Raji (cell line): Measurements from ENCODE around the gene ARHGDIA.

Experiments used
- POLR2A ChIP-seq: IDR thresholded peaks from 2 replicates; pipeline ENCODE4 v1.6.1; 2011; ENCODE audit warnings: low read depth, low read length, control low read depth; ENCODE audit not compliant: insufficient read depth

ARHGDIA gene

DNA sequence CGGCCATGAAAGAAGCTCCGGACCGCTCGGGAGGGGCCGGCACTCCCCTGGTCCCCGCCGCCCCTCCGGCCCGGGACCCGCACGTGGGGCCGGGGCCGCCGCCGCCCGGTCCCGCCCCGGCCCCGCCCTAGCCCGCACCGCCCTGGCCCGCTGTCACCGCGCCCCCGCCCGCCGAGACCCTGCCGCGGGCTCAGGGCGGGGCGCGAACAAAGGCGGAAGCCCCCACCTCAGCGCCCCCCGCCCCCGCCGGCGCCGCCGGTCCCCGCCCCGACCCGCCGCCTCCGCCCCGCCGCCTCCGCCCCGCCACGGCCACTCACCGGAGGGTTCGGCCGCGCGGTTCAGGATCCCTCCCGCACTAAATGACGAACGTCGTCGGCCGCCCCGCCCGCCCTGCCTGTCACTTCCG lies at the start of gene ARHGDIA:
Gene ARHGDIA (minus strand): TSS at position 357 of the 406 bp plus-strand sequence. CDS start 1,407 bp downstream, outside the sequence.
- TF ChIP-seq POLR2A, result no peak

DNA sequence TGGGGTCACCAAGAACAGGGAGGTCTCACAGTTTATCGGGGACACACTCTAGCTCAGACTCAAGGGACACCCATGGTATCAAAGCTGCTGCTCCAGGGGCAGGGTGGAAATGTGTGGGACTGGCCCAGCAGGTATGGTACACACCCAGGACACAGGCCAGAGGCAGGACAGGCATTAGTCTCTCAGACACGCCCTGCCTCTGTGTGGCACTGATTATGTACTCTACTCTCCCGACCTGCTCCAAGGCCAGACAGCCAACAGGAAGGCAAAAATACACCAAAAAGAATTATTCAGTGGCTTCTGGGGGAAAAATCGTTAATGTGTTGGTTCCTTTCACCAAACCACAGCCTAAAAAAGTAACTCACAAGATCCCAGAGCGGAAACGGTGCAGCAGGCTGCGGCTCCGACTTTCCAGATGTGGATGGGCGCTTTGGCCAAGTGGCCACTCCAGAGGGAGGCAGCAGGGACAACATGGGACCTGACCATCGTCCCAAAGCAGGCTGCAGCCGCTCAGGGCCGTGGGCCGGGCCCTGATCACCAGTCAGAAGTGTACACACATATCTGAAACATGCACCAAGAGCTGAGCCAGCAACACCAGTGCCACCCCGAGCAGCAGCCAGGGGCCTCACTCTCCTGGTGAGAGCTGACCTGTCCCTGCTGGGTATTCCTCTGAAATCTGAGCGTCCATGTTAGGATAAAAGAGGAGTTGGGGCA lies 47.9 kb upstream of the ARHGDIA start:
- no peak for TF ChIP-seq POLR2A

DNA sequence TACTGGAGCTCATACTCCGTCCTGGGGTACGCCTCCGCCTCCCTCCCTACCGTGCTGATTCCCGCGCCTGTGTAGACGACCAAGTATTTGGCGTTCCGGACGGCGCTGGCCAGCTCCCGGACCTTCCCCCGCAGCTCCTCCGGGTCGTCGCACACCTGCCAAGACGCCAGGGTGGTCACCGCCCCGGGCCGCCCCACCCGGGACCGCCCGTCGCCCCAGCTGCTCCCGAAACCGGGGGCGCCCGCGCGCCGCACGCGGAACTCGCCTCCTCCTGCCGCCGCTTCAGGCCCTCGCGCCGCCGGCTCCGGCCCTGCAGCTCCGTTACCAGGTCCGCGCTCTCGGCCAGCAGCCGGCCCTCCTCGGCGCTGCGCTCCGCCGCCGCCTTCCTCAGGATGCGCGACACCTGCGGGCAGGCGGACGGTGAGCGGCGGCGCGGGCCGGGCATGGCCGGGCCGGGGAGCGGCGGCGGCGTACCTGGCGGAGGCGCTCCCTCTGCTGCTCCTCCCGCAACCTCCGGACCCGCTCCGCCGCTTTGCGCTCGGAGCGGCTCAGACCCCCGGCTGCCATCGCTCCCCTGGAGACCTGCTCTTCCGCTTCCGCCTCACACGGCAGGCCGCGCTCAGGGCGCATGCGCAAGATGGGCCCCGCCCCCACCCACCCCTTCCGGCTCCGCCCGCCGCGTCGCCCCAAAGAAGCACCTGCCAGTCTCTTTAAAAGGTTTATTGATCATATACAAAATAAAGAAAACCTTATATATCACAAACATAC lies 46.6 kb upstream of the ARHGDIA start, which contains the start of gene SIRT7:
Gene SIRT7 (minus strand): TSS at position 612 of the 768 bp plus-strand sequence. CDS start 45 bp downstream, at position 567.
- TF ChIP-seq POLR2A, result peak; percentile 80

DNA sequence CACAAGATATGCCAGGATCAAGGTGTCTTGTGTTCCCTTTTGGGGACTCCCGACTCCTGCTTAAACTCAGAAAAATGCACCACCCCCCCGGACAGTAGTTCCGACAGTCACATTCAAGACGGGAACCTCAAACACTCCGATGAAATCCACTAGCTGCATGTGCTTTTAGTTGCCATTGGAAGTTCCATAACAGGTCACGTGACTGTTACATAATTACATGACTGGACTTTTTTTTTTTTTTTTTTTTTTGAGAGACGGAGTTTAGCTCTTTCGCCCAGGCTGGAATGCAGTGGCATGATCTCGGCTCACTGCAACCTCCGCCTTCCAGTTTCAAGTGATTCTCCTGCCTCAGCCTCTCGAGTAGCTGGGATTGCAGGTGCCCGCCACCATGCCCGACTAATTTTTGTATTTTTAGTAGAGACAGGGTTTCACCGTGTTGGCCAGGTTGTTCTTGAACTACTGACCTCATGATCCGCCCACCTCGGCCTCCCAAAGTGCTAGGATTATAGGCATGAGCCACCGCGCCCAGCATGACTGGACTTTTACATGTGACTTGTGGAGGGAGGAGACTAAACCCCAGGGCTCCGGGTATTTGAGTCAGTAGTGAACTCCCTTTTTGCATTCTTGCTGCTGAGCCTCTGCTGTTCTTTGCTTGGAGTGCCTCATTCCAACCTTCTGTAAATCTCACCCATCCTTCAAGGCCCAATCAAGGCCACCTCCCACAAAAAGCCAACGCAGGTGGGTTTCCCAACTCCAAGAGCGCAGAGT lies 45.3 kb upstream of the ARHGDIA start:
- no peak for TF ChIP-seq POLR2A

GRCh38 chr17:81915331-81915730 lies 44.2 kb upstream of the ARHGDIA start:
- no peak for TF ChIP-seq POLR2A

DNA sequence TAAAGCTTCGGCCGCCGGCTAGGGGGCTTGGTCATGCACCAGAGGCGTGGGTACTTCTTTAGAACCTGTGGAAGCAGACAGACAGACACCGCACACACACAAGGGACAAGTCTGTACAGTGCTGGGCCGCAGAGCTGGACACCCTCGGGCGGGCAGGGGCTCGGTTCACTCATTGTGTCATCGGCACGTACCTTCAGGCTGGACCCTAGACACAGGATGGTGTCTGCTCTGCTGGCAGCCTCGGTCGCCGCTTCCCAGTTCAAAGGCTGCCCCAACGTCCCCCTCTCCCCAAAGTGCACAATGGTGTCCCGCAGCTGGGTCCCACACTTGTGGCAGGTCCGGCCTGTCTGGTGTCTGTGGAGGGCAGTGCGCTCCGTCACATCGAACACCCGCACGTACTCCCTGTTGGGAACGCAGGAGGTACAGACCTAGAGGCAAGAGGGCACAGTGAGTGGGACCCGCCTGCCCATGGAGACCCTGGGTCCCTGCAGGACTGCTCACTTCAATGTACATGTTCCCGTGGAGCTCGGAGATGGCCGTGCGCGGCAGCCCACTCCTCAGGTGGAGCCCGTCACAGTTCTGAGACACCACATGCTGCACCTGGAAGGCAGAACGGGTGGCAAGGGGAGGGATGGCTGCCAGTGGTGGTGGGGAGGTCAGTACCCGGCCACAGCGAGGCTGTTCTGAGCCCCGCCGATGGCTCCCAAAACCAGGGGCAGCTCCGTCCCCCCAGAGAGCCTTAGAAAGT lies 43.1 kb upstream of the ARHGDIA start:
- TF ChIP-seq POLR2A, result no peak

- no peak for TF ChIP-seq POLR2A
These were observed 42.4 kb upstream of the ARHGDIA start for GRCh38 chr17:81913394-81914102.

DNA sequence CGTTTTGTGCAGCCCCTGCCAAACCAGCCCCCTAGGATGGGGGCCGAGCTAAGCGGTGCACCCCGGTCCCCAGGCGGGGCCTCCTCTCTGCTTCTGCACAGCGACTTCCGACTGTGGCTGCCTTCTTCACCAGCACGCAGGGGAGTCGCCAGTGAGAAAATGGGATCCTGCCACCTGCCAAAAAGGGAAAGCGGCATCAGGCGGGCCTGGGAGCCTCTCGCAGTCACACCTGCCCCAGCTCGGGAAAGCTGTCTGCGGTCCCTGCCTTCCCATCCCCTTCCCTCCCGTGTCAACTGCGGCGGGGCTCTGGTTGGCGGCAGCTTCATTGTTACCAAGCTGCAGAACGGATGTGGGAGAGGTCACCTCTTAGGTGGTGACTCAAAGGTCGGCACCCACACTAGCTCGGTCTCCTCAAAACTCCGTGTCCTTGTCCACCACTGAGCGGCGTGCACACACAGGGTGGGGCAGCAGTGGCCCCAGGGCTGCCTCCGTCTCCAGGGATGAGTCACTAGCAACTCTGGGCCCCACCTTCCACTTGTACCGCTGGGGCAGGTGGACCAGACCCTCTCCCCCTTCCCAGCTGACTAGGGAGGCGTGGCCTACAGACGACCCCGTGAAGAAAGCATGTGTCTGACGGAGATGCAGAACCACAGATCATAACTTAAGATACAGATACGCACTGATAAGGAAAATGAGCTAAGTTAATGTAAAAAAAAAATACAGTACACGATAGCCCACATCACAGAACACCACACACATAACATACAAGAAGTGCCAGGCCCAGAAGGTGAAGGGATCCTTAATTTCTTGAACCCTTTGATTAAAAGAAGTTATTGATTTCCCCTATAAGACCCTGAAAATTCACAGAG lies 41.5 kb upstream of the ARHGDIA start:
- TF ChIP-seq POLR2A, result no peak

GRCh38 chr17:81911969-81912368 lies 40.8 kb upstream of the ARHGDIA start:
- TF ChIP-seq POLR2A, result no peak

- TF ChIP-seq POLR2A, result peak; percentile 58
These were observed 40.3 kb upstream of the ARHGDIA start, which contains the start of gene PCYT2 for GRCh38 chr17:81911277-81911961. Gene PCYT2 (minus strand): TSS chr17:81911399. CDS start chr17:81911355, 44 bp downstream.

DNA sequence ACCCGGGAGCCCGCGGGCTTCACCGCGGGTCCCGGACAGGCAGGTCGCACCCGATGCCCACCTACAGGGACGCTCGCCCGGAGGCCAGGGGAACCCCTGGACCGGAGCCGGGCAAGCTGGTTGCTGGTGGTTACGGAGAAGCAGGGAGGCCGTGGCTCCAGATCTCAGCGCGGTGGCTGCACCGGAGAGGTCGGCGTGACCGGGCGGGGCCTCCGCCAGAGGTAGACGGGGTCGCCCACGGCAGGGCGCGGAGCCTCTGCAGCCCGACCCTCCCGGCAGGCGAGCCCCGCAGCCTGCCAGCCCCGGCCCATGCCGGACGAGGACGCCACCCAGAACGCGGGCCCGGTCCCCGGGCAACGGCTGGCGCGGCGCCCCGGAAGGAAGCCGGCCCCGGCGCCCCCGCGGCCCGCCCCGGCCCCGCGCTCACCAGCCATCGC lies 39.7 kb upstream of the ARHGDIA start:
- TF ChIP-seq POLR2A, result no peak
